Liver (tissue), 9 donors: ENCODE results near the gene MYL10. TPM values are rescaled to one million over a fixed set of nuclear protein-coding genes. Genes with fewer than 3 reads are reported as not detected.

Experiments
- DNase-seq: peaks from one replicate; pipeline ENCODE4 v3.0.0-alpha.2; 2017; ENCODE audit warnings: low spot score
- H3K27ac ChIP-seq, 2 donors: one replicate each; pipeline ENCODE4 v1.7.0; 2013; ENCODE audit warnings: inconsistent platforms in 2 of 2, low read length in 2 of 2, control low read depth in 1 of 2, low read depth in 1 of 2, mild to moderate bottlenecking in 1 of 2
- H3K27me3 ChIP-seq, 4 donors: one replicate each; pipeline versions ENCODE4 v1.6.1 to v1.7.0; 2013; ENCODE audit warnings: low read length in 3 of 4, inconsistent platforms in 1 of 4, mild to moderate bottlenecking in 1 of 4, moderate library complexity in 1 of 4; ENCODE audit not compliant: control insufficient read depth in 4 of 4, insufficient read depth in 4 of 4
- H3K36me3 ChIP-seq, 4 donors: one replicate each; pipeline versions ENCODE4 v1.6.1 to v1.7.0; 2013; ENCODE audit warnings: low read length in 3 of 4, mild to moderate bottlenecking in 3 of 4, low read depth in 1 of 4, moderate library complexity in 1 of 4; ENCODE audit not compliant: control insufficient read depth in 4 of 4, insufficient read depth in 3 of 4
- H3K4me1 ChIP-seq, 4 donors: one replicate each; pipeline versions ENCODE4 v1.6.1 to v1.7.0; 2013; ENCODE audit warnings: low read length in 3 of 4, mild to moderate bottlenecking in 3 of 4, moderate library complexity in 1 of 4; ENCODE audit not compliant: control insufficient read depth in 4 of 4, insufficient read depth in 4 of 4
- H3K4me3 ChIP-seq, 3 donors: one replicate each; pipeline versions ENCODE4 v1.6.1 to v1.7.0; 2013; ENCODE audit warnings: low read length in 3 of 3, control low read depth in 1 of 3, low read depth in 1 of 3, mild to moderate bottlenecking in 1 of 3
- H3K9ac ChIP-seq, 2 donors: one replicate each; pipeline ENCODE4 v1.7.0; 2013; ENCODE audit warnings: low read length in 2 of 2, mild to moderate bottlenecking in 2 of 2, moderate library complexity in 2 of 2, control low read depth in 1 of 2, low read depth in 1 of 2
- H3K9me3 ChIP-seq, 4 donors: one replicate each; pipeline versions ENCODE4 v1.6.1 to v1.7.0; 2013; ENCODE audit warnings: low read length in 3 of 4; ENCODE audit not compliant: control insufficient read depth in 4 of 4
- ATF3 ChIP-seq: IDR thresholded peaks from 2 replicates; pipeline ENCODE4 v1.6.1; 2016; ENCODE audit warnings: antibody characterized with exemption
- EGR1 ChIP-seq, 2 donors: IDR thresholded peaks; 2 replicates each; pipeline ENCODE4 v1.6.1; 2016 to 2018; ENCODE audit warnings: antibody characterized with exemption in 2 of 2, low read depth in 2 of 2
- FOXA1 ChIP-seq: IDR thresholded peaks from 2 replicates; pipeline ENCODE4 v1.6.1; 2016; ENCODE audit warnings: antibody characterized with exemption
- FOXA2 ChIP-seq: IDR thresholded peaks from 2 replicates; pipeline ENCODE4 v1.6.1; 2016; ENCODE audit warnings: antibody characterized with exemption
- GABPA ChIP-seq, 2 donors: IDR thresholded peaks in 1 of 2; conservative IDR thresholded peaks in 1 of 2; 2 replicates each; pipeline ENCODE4 v1.6.1; 2016; ENCODE audit warnings: antibody characterized with exemption in 2 of 2, mild to moderate bottlenecking in 1 of 2, moderate library complexity in 1 of 2
- HNF4A ChIP-seq, 2 donors: conservative IDR thresholded peaks; 2 replicates each; pipeline ENCODE4 v1.6.1; 2016; ENCODE audit warnings: antibody characterized with exemption in 2 of 2, mild to moderate bottlenecking in 2 of 2
- HNF4G ChIP-seq: IDR thresholded peaks from 2 replicates; pipeline ENCODE4 v1.6.1; 2016; ENCODE audit warnings: antibody characterized with exemption
- JUND ChIP-seq, 2 donors: IDR thresholded peaks; 2 replicates each; pipeline ENCODE4 v1.6.1; 2016; ENCODE audit warnings: antibody characterized with exemption in 2 of 2
- NR2F2 ChIP-seq: IDR thresholded peaks from 2 replicates; pipeline ENCODE4 v1.6.1; 2016; ENCODE audit warnings: antibody characterized with exemption
- RAD21 ChIP-seq, 2 donors: IDR thresholded peaks; 2 replicates each; pipeline ENCODE4 v1.6.1; 2016; ENCODE audit warnings: antibody characterized with exemption in 2 of 2, mild to moderate bottlenecking in 2 of 2
- REST ChIP-seq: IDR thresholded peaks from 2 replicates; pipeline ENCODE4 v1.6.1; 2016; ENCODE audit warnings: antibody characterized with exemption, mild to moderate bottlenecking
- RXRA ChIP-seq, 2 donors: IDR thresholded peaks; 2 replicates each; pipeline ENCODE4 v1.6.1; 2017 to 2018; ENCODE audit warnings: antibody characterized with exemption in 2 of 2, mild to moderate bottlenecking in 1 of 2
- SP1 ChIP-seq: IDR thresholded peaks from 2 replicates; pipeline ENCODE4 v1.6.1; 2018; ENCODE audit warnings: antibody characterized with exemption, mild to moderate bottlenecking
- TAF1 ChIP-seq: conservative IDR thresholded peaks from 2 replicates; pipeline ENCODE4 v1.6.1; 2016; ENCODE audit warnings: antibody characterized with exemption, mild to moderate bottlenecking
- YY1 ChIP-seq: IDR thresholded peaks from 2 replicates; pipeline ENCODE4 v1.6.1; 2016; ENCODE audit warnings: antibody characterized with exemption, mild to moderate bottlenecking
- WGBS: extraction: QIAGEN DNeasy Blood & Tissue Kit; methylation state at CpG from one replicate; pipeline ENCODE4 v1.1.7; 2013; 5-methylcytosine and 5-hydroxymethylcytosine counted together
- polyA plus RNA-seq, 2 donors: library from polyadenylated mRNA; stranded (reverse) in 1 of 2; unstranded in 1 of 2; fragments of 200-250 nt in 1 of 2; fragments of >200 nt in 1 of 2; fragmentation: Nextera tagmentation in 1 of 2; extraction: Ambion mirVana in 1 of 2; gene quantifications; one replicate each; pipeline versions ENCODE4 v1.2.1 to v1.2.3, GENCODE V29; 2013 to 2015
- total RNA-seq, 2 donors: library from RNA; depleted of rRNA; stranded (reverse); fragments of >200 nt; gene quantifications; one replicate each; pipeline ENCODE4 v1.2.3, GENCODE V29; 2014
- TF ChIP-seq, protein P1 (sequence below): IDR thresholded peaks from 2 replicates; pipeline ENCODE4 v1.6.1; 2016; ENCODE audit warnings: antibody characterized with exemption
- TF ChIP-seq, protein P2 (sequence below): IDR thresholded peaks from 2 replicates; pipeline ENCODE4 v1.6.1; 2016; ENCODE audit warnings: antibody characterized with exemption
- TF ChIP-seq, protein P3 (sequence below): fragments of 150-350 bp; IDR thresholded peaks from 2 replicates; pipeline ENCODE4 v1.5.1; 2017; ENCODE audit warnings: improper control_type of control experiment, low read depth, low read length; ENCODE audit not compliant: missing input control
- donor health status: healthy.
- donor health status: healthy.
- donor health status: healthy.
- donor health status: healthy.
- donor health status: healthy.

Gene MYL10
- total and polyA plus RNA-seq, 4 donors: not detected

GRCh38 chr7:101595246-101595645, 33.9 kb downstream of the MYL10 start:
- H3K9ac ChIP-seq: no peak overlapping the region
- no peaks in the 10 kb centered on the region for H3K36me3 ChIP-seq
- no peak overlapping the region for H3K4me3 ChIP-seq
- TF ChIP-seq YY1 (no peak), ATF3 (no peak), HNF4G (no peak), JUND (IDR thresholded peaks at IDR 0.05) (no peak), HNF4A (conservative IDR thresholded peaks at IDR 0.05) (no peak), SP1 (no peak), RXRA (IDR thresholded peaks at IDR 0.05) (no peak), TAF1 (no peak), FOXA1 (no peak), RAD21 (IDR thresholded peaks at IDR 0.05) (no peak), REST (no peak), FOXA2 (no peak), NR2F2 (no peak), GABPA (IDR thresholded peaks at IDR 0.05 in 1 of 2, conservative IDR thresholded peaks at IDR 0.05 in 1 of 2) (no peak), EGR1 (IDR thresholded peaks at IDR 0.05; ENCODE audit: low read depth in 2 of 2) (no peak)
- TF ChIP-seq, protein P1, sequence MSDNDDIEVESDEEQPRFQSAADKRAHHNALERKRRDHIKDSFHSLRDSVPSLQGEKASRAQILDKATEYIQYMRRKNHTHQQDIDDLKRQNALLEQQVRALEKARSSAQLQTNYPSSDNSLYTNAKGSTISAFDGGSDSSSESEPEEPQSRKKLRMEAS: no peak
- TF ChIP-seq, protein P2, sequence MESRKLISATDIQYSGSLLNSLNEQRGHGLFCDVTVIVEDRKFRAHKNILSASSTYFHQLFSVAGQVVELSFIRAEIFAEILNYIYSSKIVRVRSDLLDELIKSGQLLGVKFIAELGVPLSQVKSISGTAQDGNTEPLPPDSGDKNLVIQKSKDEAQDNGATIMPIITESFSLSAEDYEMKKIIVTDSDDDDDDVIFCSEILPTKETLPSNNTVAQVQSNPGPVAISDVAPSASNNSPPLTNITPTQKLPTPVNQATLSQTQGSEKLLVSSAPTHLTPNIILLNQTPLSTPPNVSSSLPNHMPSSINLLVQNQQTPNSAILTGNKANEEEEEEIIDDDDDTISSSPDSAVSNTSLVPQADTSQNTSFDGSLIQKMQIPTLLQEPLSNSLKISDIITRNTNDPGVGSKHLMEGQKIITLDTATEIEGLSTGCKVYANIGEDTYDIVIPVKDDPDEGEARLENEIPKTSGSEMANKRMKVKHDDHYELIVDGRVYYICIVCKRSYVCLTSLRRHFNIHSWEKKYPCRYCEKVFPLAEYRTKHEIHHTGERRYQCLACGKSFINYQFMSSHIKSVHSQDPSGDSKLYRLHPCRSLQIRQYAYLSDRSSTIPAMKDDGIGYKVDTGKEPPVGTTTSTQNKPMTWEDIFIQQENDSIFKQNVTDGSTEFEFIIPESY: no peak
- TF ChIP-seq, protein P3, sequence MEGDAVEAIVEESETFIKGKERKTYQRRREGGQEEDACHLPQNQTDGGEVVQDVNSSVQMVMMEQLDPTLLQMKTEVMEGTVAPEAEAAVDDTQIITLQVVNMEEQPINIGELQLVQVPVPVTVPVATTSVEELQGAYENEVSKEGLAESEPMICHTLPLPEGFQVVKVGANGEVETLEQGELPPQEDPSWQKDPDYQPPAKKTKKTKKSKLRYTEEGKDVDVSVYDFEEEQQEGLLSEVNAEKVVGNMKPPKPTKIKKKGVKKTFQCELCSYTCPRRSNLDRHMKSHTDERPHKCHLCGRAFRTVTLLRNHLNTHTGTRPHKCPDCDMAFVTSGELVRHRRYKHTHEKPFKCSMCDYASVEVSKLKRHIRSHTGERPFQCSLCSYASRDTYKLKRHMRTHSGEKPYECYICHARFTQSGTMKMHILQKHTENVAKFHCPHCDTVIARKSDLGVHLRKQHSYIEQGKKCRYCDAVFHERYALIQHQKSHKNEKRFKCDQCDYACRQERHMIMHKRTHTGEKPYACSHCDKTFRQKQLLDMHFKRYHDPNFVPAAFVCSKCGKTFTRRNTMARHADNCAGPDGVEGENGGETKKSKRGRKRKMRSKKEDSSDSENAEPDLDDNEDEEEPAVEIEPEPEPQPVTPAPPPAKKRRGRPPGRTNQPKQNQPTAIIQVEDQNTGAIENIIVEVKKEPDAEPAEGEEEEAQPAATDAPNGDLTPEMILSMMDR: no peak
- H3K27ac ChIP-seq: no peak overlapping the region
- H3K9me3 ChIP-seq: no peaks in the 10 kb centered on the region
- no peak for DNase-seq
- 94% methylated on average over 1 of the region's 1 CpG for WGBS
- no peaks in the 10 kb centered on the region for H3K4me1 ChIP-seq
- H3K27me3 ChIP-seq: peaks cover 0 to 2% (median 0%) of the 10 kb centered on the region in 4 donors
